Measurements from ENCODE around the gene TGM1.

The TGM1 gene

DNA sequence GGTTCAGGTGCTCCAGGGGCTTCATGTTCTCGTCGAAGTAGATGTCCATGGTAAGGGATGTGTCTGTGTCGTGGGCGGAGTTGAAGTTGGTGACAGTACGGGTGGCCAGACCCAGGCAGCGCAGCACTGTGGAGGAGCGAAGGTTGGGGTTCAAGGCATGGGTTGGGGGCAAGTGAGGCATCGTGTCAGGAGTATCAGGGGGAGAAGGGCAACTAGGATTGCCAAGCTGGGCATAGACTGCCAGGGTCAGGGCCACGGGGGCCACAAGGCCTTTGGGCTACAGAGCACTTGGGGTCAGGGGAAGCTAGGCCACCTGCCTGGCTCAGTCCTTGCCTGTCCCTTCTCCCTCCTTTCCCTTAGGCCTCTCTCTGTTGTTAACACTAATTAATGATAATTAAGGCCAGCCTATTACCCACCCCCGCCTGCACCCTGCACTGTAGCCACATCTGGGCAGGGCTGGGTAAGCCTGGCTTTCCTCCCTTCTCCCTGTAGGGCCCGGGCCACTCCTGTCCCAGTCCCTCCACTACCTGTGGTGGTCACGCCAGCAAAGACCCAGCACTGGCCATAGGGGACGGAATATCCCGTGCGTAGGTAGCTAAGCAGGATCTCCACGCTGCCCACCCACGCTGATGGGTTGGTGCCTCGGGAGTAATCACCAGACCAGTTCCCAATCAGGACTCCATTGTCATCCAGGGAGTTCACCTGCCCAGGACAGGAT, 4.3 kb downstream of the TGM1 start:
- ChIA-PET CTCF (no interaction called here), POLR2A (interaction anchor here (4.2 kb wide), 1 partner anchor 12 kb away, joined by 30 read pairs; the partner anchor contains the start of gene RABGGTA)
- TF ChIP-seq ARNT (IDR thresholded peaks at IDR 0.05) (no peak), FOXM1 (IDR thresholded peaks at IDR 0.05; ENCODE audit: borderline replicate concordance) (no peak), FOXA1 (IDR thresholded peaks at IDR 0.05) (no peak), BHLHE40 (IDR thresholded peaks at IDR 0.05; ENCODE audit: borderline replicate concordance) (no peak), LEF1 (IDR thresholded peaks at IDR 0.05; ENCODE audit: borderline replicate concordance) (no peak), L3MBTL2 (conservative IDR thresholded peaks at IDR 0.05) (no peak), SUZ12 (IDR thresholded peaks at IDR 0.05) (no peak), HDGF (IDR thresholded peaks at IDR 0.05; ENCODE audit: borderline replicate concordance) (no peak), ZNF384 (IDR thresholded peaks at IDR 0.05) (no peak), CTBP1 (IDR thresholded peaks at IDR 0.05; ENCODE audit: borderline replicate concordance) (no peak), SP1 (IDR thresholded peaks at IDR 0.05) (no peak), NFRKB (IDR thresholded peaks at IDR 0.05) (no peak), ELF4 (IDR thresholded peaks at IDR 0.05) (no peak), FOXK2 (IDR thresholded peaks at IDR 0.05) (no peak)
- TF ChIP-seq, protein P1, sequence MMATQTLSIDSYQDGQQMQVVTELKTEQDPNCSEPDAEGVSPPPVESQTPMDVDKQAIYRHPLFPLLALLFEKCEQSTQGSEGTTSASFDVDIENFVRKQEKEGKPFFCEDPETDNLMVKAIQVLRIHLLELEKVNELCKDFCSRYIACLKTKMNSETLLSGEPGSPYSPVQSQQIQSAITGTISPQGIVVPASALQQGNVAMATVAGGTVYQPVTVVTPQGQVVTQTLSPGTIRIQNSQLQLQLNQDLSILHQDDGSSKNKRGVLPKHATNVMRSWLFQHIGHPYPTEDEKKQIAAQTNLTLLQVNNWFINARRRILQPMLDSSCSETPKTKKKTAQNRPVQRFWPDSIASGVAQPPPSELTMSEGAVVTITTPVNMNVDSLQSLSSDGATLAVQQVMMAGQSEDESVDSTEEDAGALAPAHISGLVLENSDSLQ (IDR thresholded peaks at IDR 0.05) = no peak
- no peak for DNase-seq (ENCODE audit: extremely low spot score)

DNA sequence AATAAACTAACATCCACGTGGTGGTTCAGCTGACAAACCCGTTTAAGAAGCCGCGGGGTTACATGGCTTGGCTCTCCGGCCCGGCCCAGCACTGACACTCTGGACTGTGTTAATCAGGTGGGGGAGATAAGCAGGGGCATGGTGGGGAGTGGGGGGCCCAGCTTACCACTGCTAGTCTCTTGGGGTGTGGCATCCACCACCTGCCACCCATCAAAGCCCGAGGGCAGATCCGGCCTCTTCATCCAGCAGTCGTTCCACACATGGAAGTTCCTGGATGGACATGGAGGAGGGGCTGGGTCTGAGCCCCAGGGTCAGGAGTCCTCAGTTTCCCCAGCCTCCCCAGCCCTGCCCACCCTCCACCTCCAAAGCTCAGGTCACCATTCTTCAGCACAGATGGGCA, 4.9 kb downstream of the TGM1 start:
- ChIA-PET POLR2A (no interaction called here), CTCF (no interaction called here)
- DNase-seq (ENCODE audit: extremely low spot score) = no peak
- no peak for TF ChIP-seq FOXA1 (IDR thresholded peaks at IDR 0.05)
- TF ChIP-seq L3MBTL2 (conservative IDR thresholded peaks at IDR 0.05) = no peak
- no peak for TF ChIP-seq BHLHE40 (IDR thresholded peaks at IDR 0.05; ENCODE audit: borderline replicate concordance)
- no peak for TF ChIP-seq CTBP1 (IDR thresholded peaks at IDR 0.05; ENCODE audit: borderline replicate concordance)
- TF ChIP-seq SP1 (IDR thresholded peaks at IDR 0.05) = no peak
- TF ChIP-seq TARDBP (IDR thresholded peaks at IDR 0.05) = no peak
- TF ChIP-seq ELF4 (IDR thresholded peaks at IDR 0.05) = no peak
- TF ChIP-seq ZNF384 (IDR thresholded peaks at IDR 0.05) = no peak
- TF ChIP-seq FOXM1 (IDR thresholded peaks at IDR 0.05; ENCODE audit: borderline replicate concordance) = no peak
- no peak for TF ChIP-seq ARNT (IDR thresholded peaks at IDR 0.05)
- TF ChIP-seq FOXK2 (IDR thresholded peaks at IDR 0.05) = no peak
- no peak for TF ChIP-seq SUZ12 (IDR thresholded peaks at IDR 0.05)
- TF ChIP-seq HDGF (IDR thresholded peaks at IDR 0.05; ENCODE audit: borderline replicate concordance) = no peak
- TF ChIP-seq, protein P1 (IDR thresholded peaks at IDR 0.05) = no peak
- no peak for TF ChIP-seq LEF1 (IDR thresholded peaks at IDR 0.05; ENCODE audit: borderline replicate concordance)

DNA sequence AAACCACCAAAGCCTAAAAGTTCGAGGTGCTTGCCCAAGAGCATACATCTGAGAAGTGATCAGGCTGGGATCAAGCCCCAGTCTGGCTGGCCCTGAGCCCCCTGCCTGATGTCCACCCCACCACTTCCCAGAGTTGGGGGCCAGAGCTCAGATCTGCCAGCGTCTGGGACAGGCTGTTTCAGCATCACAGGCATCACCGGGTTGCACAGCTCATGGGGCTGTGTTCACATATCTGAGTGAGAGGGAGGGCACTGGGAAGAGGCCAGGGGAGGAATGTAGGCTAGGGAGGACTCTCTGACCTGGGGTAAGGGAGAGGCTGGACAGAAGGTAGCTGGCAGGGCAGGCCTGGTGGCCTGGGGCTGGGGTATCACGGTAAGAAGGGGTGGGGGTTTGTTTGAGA, 6.0 kb downstream of the TGM1 start:
- ChIA-PET CTCF (interaction anchor here (0.6 to 0.7 kb wide), 2 partner anchors 10 to 40 kb away, joined by 3 read pairs; no protein-coding TSS in a partner anchor), POLR2A (interaction anchor here (0.8 to 1.7 kb wide), 2 partner anchors 14 kb away, joined by 4 to 8 read pairs (median 6); partner anchors contain the start of genes RABGGTA and TINF2)
- TF ChIP-seq FOXM1 (IDR thresholded peaks at IDR 0.05; ENCODE audit: borderline replicate concordance) (no peak), SP1 (IDR thresholded peaks at IDR 0.05) (no peak), ZNF384 (IDR thresholded peaks at IDR 0.05) (no peak), SUZ12 (IDR thresholded peaks at IDR 0.05) (no peak), NFRKB (IDR thresholded peaks at IDR 0.05) (no peak), FOXA1 (IDR thresholded peaks at IDR 0.05) (no peak), HDGF (IDR thresholded peaks at IDR 0.05; ENCODE audit: borderline replicate concordance) (no peak), CTBP1 (IDR thresholded peaks at IDR 0.05; ENCODE audit: borderline replicate concordance) (no peak), LEF1 (IDR thresholded peaks at IDR 0.05; ENCODE audit: borderline replicate concordance) (no peak), ELF4 (IDR thresholded peaks at IDR 0.05) (no peak), BHLHE40 (IDR thresholded peaks at IDR 0.05; ENCODE audit: borderline replicate concordance) (no peak), L3MBTL2 (conservative IDR thresholded peaks at IDR 0.05) (no peak), ARNT (IDR thresholded peaks at IDR 0.05) (no peak), TARDBP (IDR thresholded peaks at IDR 0.05) (no peak), FOXK2 (IDR thresholded peaks at IDR 0.05) (no peak)
- TF ChIP-seq, protein P1 (IDR thresholded peaks at IDR 0.05) = no peak
- no peak for DNase-seq (ENCODE audit: extremely low spot score)

DNA sequence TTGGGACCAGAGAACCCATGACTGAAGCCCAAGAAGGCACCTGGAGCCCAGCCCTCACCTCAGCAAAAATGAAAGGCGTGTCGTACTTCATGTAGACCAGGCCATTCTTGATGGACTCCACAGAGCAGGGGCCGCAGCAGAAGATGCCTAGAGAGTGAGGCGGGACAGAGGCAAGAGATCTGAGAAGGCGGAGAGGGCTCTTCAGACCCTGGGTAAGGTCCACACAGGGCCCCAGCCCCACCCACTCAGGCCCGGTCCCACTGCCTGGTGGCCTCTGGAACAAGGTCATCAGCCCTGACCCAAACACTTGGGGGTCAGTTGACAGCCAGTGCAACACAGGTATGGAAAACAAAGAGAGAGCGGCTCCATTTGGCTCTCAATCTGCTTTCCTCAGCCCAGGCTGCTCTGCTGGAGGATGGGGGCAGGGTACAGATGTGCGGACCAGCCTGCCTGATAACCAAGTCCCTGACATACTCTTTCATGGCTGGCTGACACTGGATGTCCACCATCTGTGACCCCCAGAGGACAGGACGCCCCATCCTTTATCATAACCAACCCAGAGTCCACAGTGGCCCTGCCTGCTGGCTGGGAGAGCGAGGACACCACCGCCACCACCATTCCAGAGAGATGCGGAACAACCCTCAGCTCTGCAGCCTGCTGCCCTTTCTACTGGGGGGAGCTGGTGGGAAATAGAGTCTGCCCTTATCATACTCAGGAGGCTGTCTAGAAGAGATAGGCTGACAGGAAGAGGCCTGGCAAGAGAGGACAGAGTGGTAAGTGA, 6.9 kb downstream of the TGM1 start:
- ChIA-PET CTCF (interaction anchor here (0.7 to 0.9 kb wide), 2 partner anchors 15 to 41 kb away, joined by 3 read pairs; no protein-coding TSS in a partner anchor), POLR2A (interaction anchor here (0.8 to 1.7 kb wide), 2 partner anchors 14 to 15 kb away, joined by 4 to 8 read pairs; partner anchors contain the start of genes RABGGTA and TINF2)
- TF ChIP-seq SUZ12 (IDR thresholded peaks at IDR 0.05) = no peak
- no peak for TF ChIP-seq FOXA1 (IDR thresholded peaks at IDR 0.05)
- no peak for TF ChIP-seq LEF1 (IDR thresholded peaks at IDR 0.05; ENCODE audit: borderline replicate concordance)
- no peak for TF ChIP-seq TARDBP (IDR thresholded peaks at IDR 0.05)
- no peak for TF ChIP-seq FOXK2 (IDR thresholded peaks at IDR 0.05)
- no peak for TF ChIP-seq CTBP1 (IDR thresholded peaks at IDR 0.05; ENCODE audit: borderline replicate concordance)
- TF ChIP-seq SP1 (IDR thresholded peaks at IDR 0.05) = no peak
- TF ChIP-seq, protein P1 (IDR thresholded peaks at IDR 0.05) = no peak
- TF ChIP-seq ARNT (IDR thresholded peaks at IDR 0.05) = no peak
- TF ChIP-seq FOXM1 (IDR thresholded peaks at IDR 0.05; ENCODE audit: borderline replicate concordance) = no peak
- no peak for TF ChIP-seq HDGF (IDR thresholded peaks at IDR 0.05; ENCODE audit: borderline replicate concordance)
- TF ChIP-seq ELF4 (IDR thresholded peaks at IDR 0.05) = no peak
- no peak for DNase-seq (ENCODE audit: extremely low spot score)

All from HEK293T (cell line).